HepG2 (cell line): ENCODE measurements around the gene ZNF831.

ENCODE experiments used
- CHD2 ChIP-seq: IDR thresholded peaks from 2 replicates; pipeline ENCODE4 v1.6.1; 2011; ENCODE audit warnings: low read depth, low read length, improper control_type of control experiment
- ZNF569 ChIP-seq: sonication (generic); formaldehyde crosslinking; IDR thresholded peaks from 2 replicates; pipeline ENCODE4 v1.5.0; 2020; ENCODE audit warnings: mild to moderate bottlenecking, missing genetic modification reagents, moderate library complexity, borderline replicate concordance
- TF ChIP-seq, protein P1 (sequence below): sonication (generic); formaldehyde crosslinking; IDR thresholded peaks from 2 replicates; pipeline ENCODE4 v1.5.0; 2020; ENCODE audit warnings: mild to moderate bottlenecking, missing genetic modification reagents, moderate library complexity

DNA sequence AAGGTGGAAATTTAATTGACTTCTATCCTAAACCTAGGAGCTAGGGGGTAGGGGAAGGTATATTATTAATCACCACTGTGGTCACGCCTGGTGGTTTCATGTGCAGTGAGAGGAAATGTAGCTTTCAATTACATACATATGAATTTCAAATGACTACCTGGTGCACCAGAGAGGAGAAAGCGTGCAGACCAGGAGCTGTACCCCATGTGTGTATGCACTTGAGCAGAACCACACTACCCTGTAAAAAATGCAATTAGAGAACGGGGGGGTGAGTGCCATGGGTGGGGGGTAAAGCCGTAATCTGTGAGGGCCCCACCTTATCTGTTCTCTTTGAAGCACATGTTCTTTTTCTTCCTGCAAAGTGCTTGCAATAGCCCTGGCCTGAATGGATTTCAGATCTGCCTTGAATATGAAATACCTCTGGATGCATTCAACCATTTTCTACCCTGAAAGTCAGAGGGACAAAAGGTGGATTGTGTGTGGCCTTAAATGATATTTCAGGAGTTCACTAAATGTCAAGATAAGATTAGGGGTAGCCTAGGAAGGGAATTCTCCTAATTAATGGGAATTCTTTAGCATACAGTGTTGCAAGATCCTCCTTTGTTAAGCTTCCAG is 105.9 kb downstream of the ZNF831 start:
- TF ChIP-seq, protein P1, sequence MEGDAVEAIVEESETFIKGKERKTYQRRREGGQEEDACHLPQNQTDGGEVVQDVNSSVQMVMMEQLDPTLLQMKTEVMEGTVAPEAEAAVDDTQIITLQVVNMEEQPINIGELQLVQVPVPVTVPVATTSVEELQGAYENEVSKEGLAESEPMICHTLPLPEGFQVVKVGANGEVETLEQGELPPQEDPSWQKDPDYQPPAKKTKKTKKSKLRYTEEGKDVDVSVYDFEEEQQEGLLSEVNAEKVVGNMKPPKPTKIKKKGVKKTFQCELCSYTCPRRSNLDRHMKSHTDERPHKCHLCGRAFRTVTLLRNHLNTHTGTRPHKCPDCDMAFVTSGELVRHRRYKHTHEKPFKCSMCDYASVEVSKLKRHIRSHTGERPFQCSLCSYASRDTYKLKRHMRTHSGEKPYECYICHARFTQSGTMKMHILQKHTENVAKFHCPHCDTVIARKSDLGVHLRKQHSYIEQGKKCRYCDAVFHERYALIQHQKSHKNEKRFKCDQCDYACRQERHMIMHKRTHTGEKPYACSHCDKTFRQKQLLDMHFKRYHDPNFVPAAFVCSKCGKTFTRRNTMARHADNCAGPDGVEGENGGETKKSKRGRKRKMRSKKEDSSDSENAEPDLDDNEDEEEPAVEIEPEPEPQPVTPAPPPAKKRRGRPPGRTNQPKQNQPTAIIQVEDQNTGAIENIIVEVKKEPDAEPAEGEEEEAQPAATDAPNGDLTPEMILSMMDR: no peak
- TF ChIP-seq ZNF569 (CRISPR knock-in tag) (no peak), CHD2 (no peak)
